Measurements from ENCODE around the gene TWIST2.

GRCh38 chr2:238853721-238854120, 5.8 kb downstream of the TWIST2 start:
- TF ChIP-seq, protein P1, sequence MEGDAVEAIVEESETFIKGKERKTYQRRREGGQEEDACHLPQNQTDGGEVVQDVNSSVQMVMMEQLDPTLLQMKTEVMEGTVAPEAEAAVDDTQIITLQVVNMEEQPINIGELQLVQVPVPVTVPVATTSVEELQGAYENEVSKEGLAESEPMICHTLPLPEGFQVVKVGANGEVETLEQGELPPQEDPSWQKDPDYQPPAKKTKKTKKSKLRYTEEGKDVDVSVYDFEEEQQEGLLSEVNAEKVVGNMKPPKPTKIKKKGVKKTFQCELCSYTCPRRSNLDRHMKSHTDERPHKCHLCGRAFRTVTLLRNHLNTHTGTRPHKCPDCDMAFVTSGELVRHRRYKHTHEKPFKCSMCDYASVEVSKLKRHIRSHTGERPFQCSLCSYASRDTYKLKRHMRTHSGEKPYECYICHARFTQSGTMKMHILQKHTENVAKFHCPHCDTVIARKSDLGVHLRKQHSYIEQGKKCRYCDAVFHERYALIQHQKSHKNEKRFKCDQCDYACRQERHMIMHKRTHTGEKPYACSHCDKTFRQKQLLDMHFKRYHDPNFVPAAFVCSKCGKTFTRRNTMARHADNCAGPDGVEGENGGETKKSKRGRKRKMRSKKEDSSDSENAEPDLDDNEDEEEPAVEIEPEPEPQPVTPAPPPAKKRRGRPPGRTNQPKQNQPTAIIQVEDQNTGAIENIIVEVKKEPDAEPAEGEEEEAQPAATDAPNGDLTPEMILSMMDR (IDR thresholded peaks at IDR 0.05; ENCODE audit: insufficient read depth, low read length) = no peak
- TF ChIP-seq POLR2AphosphoS5 (IDR thresholded peaks at IDR 0.05; ENCODE audit: low read depth) = no peak

Measured in HL-60 (cell line).